Measurements from ENCODE around the gene ISLR. TPM values are rescaled to one million over a fixed set of nuclear protein-coding genes. Genes with fewer than 3 reads are reported as not detected.

ISLR gene
- total RNA-seq, 1 experiment from 2014 or later: 0.12 TPM

- Histone ChIP-seq H4K20me1 (ENCODE audit: insufficient read depth) (no peaks in the 10 kb centered on the region), H3K4me2 (ENCODE audit: low read length) (peak overlapping the region; percentile 12; the same call in 1 of the 2 replicates), H3K27me3 (ENCODE audit: insufficient read depth, low read length) (no peaks in the 10 kb centered on the region), H2AFZ (ENCODE audit: low read depth, low read length, poor library complexity, severe bottlenecking) (peak overlapping the region; percentile 24), H3K79me2 (ENCODE audit: insufficient read depth, low read length) (no peaks in the 10 kb centered on the region), H3K4me1 (ENCODE audit: control insufficient read depth in 1 of 2, insufficient read depth in 2 of 2, low read length in 2 of 2) (peaks cover 3 to 9% of the 10 kb centered on the region in 2 experiments; a peak in 3 of 4 replicates), H3K9me3 (ENCODE audit: control insufficient read depth in 1 of 2, insufficient read depth in 1 of 2, low read depth in 1 of 2, low read length in 2 of 2) (no peaks in the 10 kb centered on the region), H3K9me2 (ENCODE audit: insufficient read depth) (no peaks in the 10 kb centered on the region), H3K9ac (ENCODE audit: low read length) (no peak overlapping the region), H3K36me3 (ENCODE audit: control insufficient read depth in 1 of 2, insufficient read depth in 2 of 2, low read length in 2 of 2) (no peaks in the 10 kb centered on the region), H3K4me3 (replicated peaks in 1 of 2; ENCODE audit: low read depth in 1 of 2, low read length in 2 of 2) (no peak overlapping the region), H3K27ac (ENCODE audit: low read depth, low read length) (no peak overlapping the region)
- BruUV-seq (replicated peaks): no TSS peak
- ChIA-PET CTCF (interaction anchor here (0.5 to 3.3 kb wide), 8 partner anchors 18 to 178 kb away, joined by 3 to 33 read pairs (median 3); no protein-coding TSS in a partner anchor), POLR2A (no interaction called here), RAD21 (ENCODE audit: low non-redundant PET in 1 of 2, low total read pairs in 2 of 2, uncharacterized antibody in 2 of 2, unreplicated experiment in 2 of 2) (interaction anchor here (0.9 to 1.3 kb wide), 2 partner anchors 163 kb away, joined by 5 to 8 read pairs; no protein-coding TSS in a partner anchor)
- intact Hi-C loops (cut with micrococcal nuclease): loop anchor here (5.0 kb wide), 1 partner anchor 163 kb away; no protein-coding TSS in a partner anchor
- DNase-seq (ENCODE audit: low read depth, low spot score): peak; percentile 29
- peak; percentile 100 for ATAC-seq
- no peak for TF ChIP-seq FOSL1 (IDR thresholded peaks at IDR 0.05; ENCODE audit: low read depth)
- TF ChIP-seq SP1 (IDR thresholded peaks at IDR 0.05; ENCODE audit: low read depth): no peak
- no peak for TF ChIP-seq EZH2 (IDR thresholded peaks at IDR 0.05)
- peak; percentile 44 for TF ChIP-seq RAD21 (IDR thresholded peaks at IDR 0.05; ENCODE audit: low read depth)
- TF ChIP-seq, protein P1, sequence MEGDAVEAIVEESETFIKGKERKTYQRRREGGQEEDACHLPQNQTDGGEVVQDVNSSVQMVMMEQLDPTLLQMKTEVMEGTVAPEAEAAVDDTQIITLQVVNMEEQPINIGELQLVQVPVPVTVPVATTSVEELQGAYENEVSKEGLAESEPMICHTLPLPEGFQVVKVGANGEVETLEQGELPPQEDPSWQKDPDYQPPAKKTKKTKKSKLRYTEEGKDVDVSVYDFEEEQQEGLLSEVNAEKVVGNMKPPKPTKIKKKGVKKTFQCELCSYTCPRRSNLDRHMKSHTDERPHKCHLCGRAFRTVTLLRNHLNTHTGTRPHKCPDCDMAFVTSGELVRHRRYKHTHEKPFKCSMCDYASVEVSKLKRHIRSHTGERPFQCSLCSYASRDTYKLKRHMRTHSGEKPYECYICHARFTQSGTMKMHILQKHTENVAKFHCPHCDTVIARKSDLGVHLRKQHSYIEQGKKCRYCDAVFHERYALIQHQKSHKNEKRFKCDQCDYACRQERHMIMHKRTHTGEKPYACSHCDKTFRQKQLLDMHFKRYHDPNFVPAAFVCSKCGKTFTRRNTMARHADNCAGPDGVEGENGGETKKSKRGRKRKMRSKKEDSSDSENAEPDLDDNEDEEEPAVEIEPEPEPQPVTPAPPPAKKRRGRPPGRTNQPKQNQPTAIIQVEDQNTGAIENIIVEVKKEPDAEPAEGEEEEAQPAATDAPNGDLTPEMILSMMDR (IDR thresholded peaks at IDR 0.05 in 2 of 3, conservative IDR thresholded peaks at IDR 0.05 in 1 of 3; ENCODE audit: borderline replicate concordance in 1 of 3, insufficient read depth in 1 of 3, low read depth in 2 of 3, low read length in 2 of 3): peak; percentile 12 to 44 (median 27); a peak in 4 of 6 replicates
- TF ChIP-seq ZFX (IDR thresholded peaks at IDR 0.05): no peak
- TF ChIP-seq CEBPB (IDR thresholded peaks at IDR 0.05; ENCODE audit: low read depth): no peak
- no peak for TF ChIP-seq ELF1 (IDR thresholded peaks at IDR 0.05; ENCODE audit: borderline replicate concordance, low read depth)
- TF ChIP-seq TCF7L2 (IDR thresholded peaks at IDR 0.05; ENCODE audit: borderline replicate concordance, extremely low read depth, insufficient read depth, insufficient read length): no peak
These were observed 29.2 kb upstream of the ISLR start for GRCh38 chr15:74144153-74144775.

All from HCT116 (cell line).